Transverse colon (tissue), 4 donors: Measurements from ENCODE around the gene MZT2A. TPM values are rescaled to one million over a fixed set of nuclear protein-coding genes. Genes with fewer than 3 reads are reported as not detected.
"Not testable (repeated sequence)": the region's sequence is repeated elsewhere in the genome, so short reads cannot be mapped to it uniquely, and the experiment has no call there.

Source experiments
- DNase-seq: peaks from one replicate; pipeline ENCODE4 v3.0.0-alpha.2; 2019
- H3K27ac ChIP-seq, 4 donors: fragments of 200-600 bp; sonication (generic); 2 replicates each; pipeline ENCODE4 v1.5.1; 2016 to 2018; ENCODE audit warnings: inconsistent platforms in 4 of 4
- H3K27me3 ChIP-seq: fragments of 200-600 bp; sonication (generic); 2 replicates; pipeline ENCODE4 v1.5.1; 2017; ENCODE audit warnings: inconsistent platforms
- H3K36me3 ChIP-seq, 4 donors: fragments of 200-600 bp; sonication (generic); 2 replicates each; pipeline ENCODE4 v1.5.1; 2017 to 2019; ENCODE audit warnings: inconsistent platforms in 4 of 4
- H3K4me1 ChIP-seq, 4 donors: fragments of 200-600 bp; sonication (generic); 2 replicates each; pipeline ENCODE4 v1.5.1; 2017 to 2020; ENCODE audit warnings: inconsistent platforms in 4 of 4
- H3K4me3 ChIP-seq, 4 donors: fragments of 200-600 bp; sonication (generic); 1 replicate in 1 of 4; 2 replicates in 3 of 4; pipeline versions ENCODE4 v1.5.1 to v1.6.1; 2017 to 2019; ENCODE audit warnings: inconsistent platforms in 4 of 4
- H3K9me3 ChIP-seq, 2 donors: fragments of 200-600 bp; sonication (generic); 2 replicates each; pipeline ENCODE4 v1.5.1; 2017 to 2019; ENCODE audit warnings: inconsistent platforms in 2 of 2
- CTCF ChIP-seq, 5 experiments: fragments of 200-600 bp in 3 of 5; fragments of 450-650 bp in 2 of 5; sonication (generic) in 3 of 5; IDR thresholded peaks; 1 replicate in 2 of 5; 2 replicates in 3 of 5; pipeline ENCODE4 v1.5.1; 2016 to 2017; ENCODE audit warnings: antibody characterized with exemption in 5 of 5, inconsistent platforms in 3 of 5, mild to moderate bottlenecking in 2 of 5, moderate library complexity in 1 of 5
- EP300 ChIP-seq: sonication (generic); formaldehyde crosslinking; IDR thresholded peaks from one replicate; pipeline ENCODE4 v1.6.1; 2017; ENCODE audit warnings: antibody characterized with exemption, low read depth
- POLR2A ChIP-seq: fragments of 450-650 bp; IDR thresholded peaks from one replicate; pipeline ENCODE4 v1.6.1; 2016; ENCODE audit warnings: antibody characterized with exemption, mild to moderate bottlenecking, moderate library complexity
- POLR2AphosphoS5 ChIP-seq, 3 donors: sonication (generic); formaldehyde crosslinking; IDR thresholded peaks; one replicate each; pipeline ENCODE4 v1.6.1; 2016; ENCODE audit warnings: antibody characterized with exemption in 3 of 3
- WGBS, 2 donors: methylation state at CpG; one replicate each; pipeline ENCODE4 v1.1.5; 2018; ENCODE audit warnings: low coverage in 1 of 2; 5-methylcytosine and 5-hydroxymethylcytosine counted together
- in situ Hi-C, 4 donors: fragments of 200-750 bp; cut with MboI; loops; one replicate each; pipeline versions ENCODE4 v1.15.0 to v1.15.1; 2017; ENCODE audit warnings: low sequenced_read_pairs in 3 of 4, low pct_ligation_motif_present in 1 of 4, low pct_unique_long_range_greater_than_20kb in 1 of 4
- intact Hi-C: fragments of 100-400 bp; cut with DNase I; formaldehyde crosslinking; loops from one replicate; pipeline ENCODE4 v1.15.1; 2023; ENCODE audit warnings: low total_unique reads
- total RNA-seq, 4 donors: library from RNA; depleted of rRNA; stranded (reverse); fragments of >200 nt; gene quantifications; one replicate each; pipeline ENCODE4 v1.1.0, GENCODE V29; 2016

The MZT2A gene
- total RNA-seq, 4 donors from 2014 or later, result 13.5 to 85.3 (median 43.4) TPM

- Histone ChIP-seq H3K4me3 (peak overlapping the region; percentile 53 to 96 (median 84)), H3K27me3 (no peaks in the 10 kb centered on the region), H3K4me1 (peaks cover 6 to 30% (median 21%) of the 10 kb centered on the region in 4 donors), H3K36me3 (no peaks in the 10 kb centered on the region), H3K27ac (peak overlapping the region; percentile 88 to 96 (median 93)), H3K9me3 (no peaks in the 10 kb centered on the region)
- in situ Hi-C loops (no loop called here), intact Hi-C loops (no loop called here)
- TF ChIP-seq CTCF (IDR thresholded peaks at IDR 0.05) (peak; percentile 75 to 96 (median 79)), EP300 (no peak), POLR2A (peak; percentile 47), POLR2AphosphoS5 (IDR thresholded peaks at IDR 0.05) (peak; percentile 33 to 62 (median 56))
- 0% methylated on average over 30 of the region's 79 CpGs; no CpG with 5 or more reads in 1 of the 2 donors for WGBS, 2 donors
- DNase-seq, result peak; percentile 93
Observed at GRCh38 chr2:131492418-131493198, 411 bp upstream of the MZT2A start.

DNA sequence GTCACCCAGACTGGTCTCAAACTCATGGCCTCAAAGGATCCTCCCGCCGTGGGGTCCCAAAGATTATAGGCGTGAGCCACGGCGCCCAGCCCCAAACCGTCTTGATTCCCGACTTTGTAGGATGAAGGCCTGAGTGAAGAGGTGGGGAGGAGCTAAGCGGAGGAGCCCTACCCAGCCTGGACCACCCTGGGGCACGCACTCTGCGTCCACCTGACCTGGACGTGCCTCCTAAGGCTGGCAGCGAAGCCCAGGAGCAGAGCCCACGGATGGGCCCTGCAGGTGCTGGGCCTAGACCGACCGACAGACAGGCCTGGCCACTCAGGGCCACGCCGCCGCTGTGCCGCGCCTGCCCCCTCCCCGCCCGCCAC, 744 bp downstream of the MZT2A start:
- intact Hi-C loops, H3K36me3 ChIP-seq, H3K9me3 ChIP-seq, H3K27me3 ChIP-seq, in situ Hi-C loops, DNase-seq: not testable (repeated sequence)
- Histone ChIP-seq H3K4me1 (peaks cover 6 to 30% (median 21%) of the 10 kb centered on the region in 4 donors), H3K4me3 (peak overlapping the region; percentile 42 to 96 (median 70)), H3K27ac (peak overlapping the region in 3 of 4 donors; percentile 62 to 96 (median 94))
- WGBS, 2 donors, result 7% methylated on average over 20 of the region's 22 CpGs; no CpG with 5 or more reads in 1 of the 2 donors

- intact Hi-C loops, H3K27me3 ChIP-seq, in situ Hi-C loops, H3K9me3 ChIP-seq, H3K36me3 ChIP-seq: not testable (repeated sequence)
- WGBS, 2 donors, result 65% methylated on average over 20 of the region's 20 CpGs; no CpG with 5 or more reads in 1 of the 2 donors
- Histone ChIP-seq H3K27ac (peak overlapping the region in 3 of 4 donors; percentile 62 to 96 (median 94)), H3K4me3 (peak overlapping the region in 3 of 4 donors; percentile 53 to 96 (median 87)), H3K4me1 (peaks cover 6 to 30% (median 21%) of the 10 kb centered on the region in 4 donors)
- peak; percentile 33 for DNase-seq
Observed at GRCh38 chr2:131490616-131491468, 1.4 kb downstream of the MZT2A start.

GRCh38 chr2:131488306-131489205, 3.6 kb downstream of the MZT2A start:
- intact Hi-C loops (no loop called here), in situ Hi-C loops (loop anchor here in 1 of 4 donors (5.0 kb wide), 1 partner anchor 1301 kb away; no protein-coding TSS in a partner anchor)
- H3K27ac ChIP-seq, result no peak overlapping the region
- H3K36me3 ChIP-seq, result no peaks in the 10 kb centered on the region
- peaks cover 0 to 13% (median 10%) of the 10 kb centered on the region in 4 donors for H3K4me1 ChIP-seq
- H3K27me3 ChIP-seq, result no peaks in the 10 kb centered on the region
- DNase-seq, result no peak
- no peaks in the 10 kb centered on the region for H3K9me3 ChIP-seq
- TF ChIP-seq POLR2A (no peak), POLR2AphosphoS5 (IDR thresholded peaks at IDR 0.05) (no peak), EP300 (no peak), CTCF (IDR thresholded peaks at IDR 0.05) (no peak)
- WGBS, 2 donors, result 57 to 87% methylated on average over 3 to 14 of the region's 14 CpGs
- H3K4me3 ChIP-seq, result no peak overlapping the region

DNA sequence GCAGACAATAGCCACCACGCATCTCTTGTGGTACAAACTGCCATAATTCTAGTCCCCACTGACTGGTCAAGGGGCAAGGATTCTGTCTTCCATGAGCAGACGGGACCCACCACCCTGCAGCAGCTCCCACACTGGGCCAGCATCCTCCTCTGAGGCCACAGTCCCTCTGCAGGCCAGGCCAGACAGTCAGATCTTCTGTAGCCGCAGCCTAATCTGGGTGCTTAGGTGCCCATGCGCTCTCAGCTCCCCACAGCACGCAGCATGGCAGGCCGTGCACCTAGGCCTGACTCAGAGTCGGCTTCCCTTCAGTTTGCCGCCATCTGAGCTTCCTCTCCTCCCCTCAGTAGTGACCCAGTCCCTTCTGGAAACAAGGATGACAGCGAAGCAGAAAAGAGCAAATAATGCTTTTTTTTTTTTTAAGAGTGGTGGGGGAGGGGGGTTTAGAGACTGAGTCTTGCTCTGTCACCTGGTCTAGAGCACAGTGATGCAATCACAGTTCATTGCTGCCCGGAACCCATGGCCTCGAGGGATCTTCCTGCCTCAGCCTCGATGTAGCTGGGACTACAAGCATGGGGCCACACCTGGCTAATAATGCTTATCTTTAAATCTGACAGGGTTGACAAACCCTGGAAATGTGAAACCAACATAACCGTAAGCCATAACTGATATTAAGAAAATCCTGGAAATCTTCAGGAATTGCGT, 5.8 kb downstream of the MZT2A start:
- H3K9me3 ChIP-seq, H3K36me3 ChIP-seq, intact Hi-C loops, H3K27ac ChIP-seq, DNase-seq, H3K4me3 ChIP-seq, H3K27me3 ChIP-seq: not testable (repeated sequence)
- 93 to 100% methylated on average over 1 to 14 of the region's 14 CpGs for WGBS, 2 donors
- peaks cover 0 to 10% (median 8%) of the 10 kb centered on the region in 4 donors for H3K4me1 ChIP-seq
- in situ Hi-C loops, result loop anchor here in 1 of 4 donors (5.0 kb wide), 1 partner anchor 1299 kb away; no protein-coding TSS in a partner anchor

DNA sequence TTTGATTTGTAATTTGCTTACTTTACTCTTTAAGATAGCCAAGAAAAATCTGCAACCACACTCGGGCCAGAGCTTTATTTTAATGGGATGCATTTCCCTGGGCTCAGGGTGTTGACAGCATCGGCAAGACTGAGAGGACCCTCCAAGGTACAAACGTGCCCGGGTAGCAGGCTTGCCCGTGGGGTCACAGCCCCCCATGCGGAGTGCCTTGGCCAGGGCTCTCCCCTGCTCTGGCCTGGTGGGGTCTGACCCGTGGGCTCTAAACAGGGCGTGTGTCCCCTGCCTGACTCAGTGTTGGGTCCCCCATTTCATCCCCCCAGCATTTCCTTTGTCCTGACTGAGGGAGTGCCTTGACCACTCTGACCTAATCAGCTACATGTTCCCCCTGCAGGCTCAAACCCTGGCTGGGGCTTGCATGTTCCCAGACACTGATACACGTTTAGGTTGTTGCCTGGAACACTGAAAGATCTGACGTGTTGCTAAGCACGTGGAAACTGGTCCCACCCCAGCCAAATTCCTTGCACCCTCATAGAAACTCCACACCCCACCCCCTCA, 7.2 kb downstream of the MZT2A start:
- H3K36me3 ChIP-seq, DNase-seq, H3K27me3 ChIP-seq, H3K27ac ChIP-seq, intact Hi-C loops, H3K9me3 ChIP-seq, H3K4me1 ChIP-seq, H3K4me3 ChIP-seq: not testable (repeated sequence)
- 80 to 86% methylated on average over 1 to 11 of the region's 11 CpGs for WGBS, 2 donors
- in situ Hi-C loops, result loop anchor here in 1 of 4 donors (5.0 kb wide), 1 partner anchor 1298 kb away; no protein-coding TSS in a partner anchor
